Naive thymus-derived CD4-positive, alpha-beta T cell (primary cell): ENCODE measurements around the gene TLX2. TPM values are rescaled to one million over a fixed set of nuclear protein-coding genes. Genes with fewer than 3 reads are reported as not detected.
"Not testable (repeated sequence)": the region's sequence is repeated elsewhere in the genome, so short reads cannot be mapped to it uniquely, and the experiment has no call there.

Experiments used
- ATAC-seq: fragments of 150-1000 bp; cut with Tn5 transposase; 2 replicates; pipeline ENCODE4 v1.10.0; 2021; ENCODE audit warnings: mild to moderate bottlenecking, moderate library complexity
- CTCF ChIA-PET: fragments of 350-600 bp; sonication (Branson Sonifier 250); formaldehyde crosslinking; loops from one replicate; lab custom pipeline; 2021; ENCODE audit warnings: antibody characterized with exemption; lab: Charles Lee
- POLR2A ChIA-PET: fragments of 350-600 bp; sonication (Branson Sonifier 250); formaldehyde crosslinking; loops from one replicate; lab custom pipeline; 2021; ENCODE audit warnings: antibody characterized with exemption, inconsistent platforms; lab: Charles Lee
- DNase-seq, 9 donors: peaks; one replicate each; pipeline versions ENCODE4 v3.0.0 to v3.0.0-alpha.2; 2020 to 2022; ENCODE audit warnings: mixed read lengths in 1 of 9
- H3K27ac ChIP-seq: one replicate; pipeline ENCODE4 v1.7.0; 2013; ENCODE audit warnings: mild to moderate bottlenecking, low read depth, low read length, moderate library complexity
- H3K27me3 ChIP-seq, 2 donors: one replicate each; pipeline ENCODE4 v1.7.0; 2013; ENCODE audit warnings: low read length in 2 of 2, mild to moderate bottlenecking in 2 of 2, moderate library complexity in 2 of 2; ENCODE audit not compliant: control insufficient read depth in 2 of 2, insufficient read depth in 2 of 2
- H3K36me3 ChIP-seq, 3 experiments: 1 replicate in 2 of 3; 2 replicates in 1 of 3; pipeline ENCODE4 v1.7.0; 2013; ENCODE audit warnings: low read length in 3 of 3, mild to moderate bottlenecking in 3 of 3, moderate library complexity in 1 of 3; ENCODE audit not compliant: insufficient read depth in 3 of 3, control insufficient read depth in 2 of 3
- H3K4me1 ChIP-seq, 2 donors: one replicate each; pipeline ENCODE4 v1.7.0; 2013; ENCODE audit warnings: low read length in 2 of 2, mild to moderate bottlenecking in 2 of 2, moderate library complexity in 1 of 2; ENCODE audit not compliant: control insufficient read depth in 2 of 2, insufficient read depth in 2 of 2
- H3K4me3 ChIP-seq: 2 replicates; pipeline ENCODE4 v1.7.0; 2013; ENCODE audit warnings: mild to moderate bottlenecking, low read length
- H3K9me3 ChIP-seq, 3 experiments: 1 replicate in 2 of 3; 2 replicates in 1 of 3; pipeline ENCODE4 v1.7.0; 2013; ENCODE audit warnings: low read length in 3 of 3; ENCODE audit not compliant: control insufficient read depth in 2 of 3
- H3K27ac Mint-ChIP-seq, 9 donors: one replicate each; pipeline ENCODE4 v1.8.0; 2020 to 2022; ENCODE audit warnings: mixed read lengths in 9 of 9, mild to moderate bottlenecking in 8 of 9, moderate library complexity in 5 of 9, inconsistent platforms in 2 of 9
- H3K27me3 Mint-ChIP-seq, 5 donors: one replicate each; pipeline ENCODE4 v1.8.0; 2021 to 2022; ENCODE audit warnings: mixed read lengths in 5 of 5, mild to moderate bottlenecking in 1 of 5
- H3K36me3 Mint-ChIP-seq, 5 donors: one replicate each; pipeline ENCODE4 v1.8.0; 2020 to 2022; ENCODE audit warnings: mixed read lengths in 5 of 5, mild to moderate bottlenecking in 3 of 5, inconsistent platforms in 1 of 5
- H3K4me1 Mint-ChIP-seq, 7 donors: one replicate each; pipeline ENCODE4 v1.8.0; 2020 to 2022; ENCODE audit warnings: mixed read lengths in 7 of 7, mild to moderate bottlenecking in 3 of 7, inconsistent platforms in 1 of 7
- H3K4me3 Mint-ChIP-seq, 10 donors: one replicate each; pipeline ENCODE4 v1.8.0; 2020 to 2022; ENCODE audit warnings: mild to moderate bottlenecking in 10 of 10, mixed read lengths in 10 of 10, moderate library complexity in 6 of 10, inconsistent platforms in 2 of 10
- H3K9me3 Mint-ChIP-seq, 11 donors: one replicate each; pipeline ENCODE4 v1.8.0; 2020 to 2022; ENCODE audit warnings: mixed read lengths in 11 of 11, mild to moderate bottlenecking in 4 of 11, inconsistent platforms in 1 of 11, moderate library complexity in 1 of 11
- intact Hi-C, 2 donors: fragments of 100-400 bp; cut with micrococcal nuclease; formaldehyde crosslinking; loops; one replicate each; pipeline ENCODE4 v1.15.1; 2023
- polyA plus RNA-seq, 2 donors: library from polyadenylated mRNA; unstranded; fragments of 300-500 nt; fragmentation: Illumina TruSeq; gene quantifications; one replicate each; pipeline ENCODE4 v1.2.3, GENCODE V29; 2021
- total RNA-seq, 6 experiments: library from RNA in 5 of 6; stranded (reverse) in 5 of 6; gene quantifications; 1 replicate in 5 of 6; 2 replicates in 1 of 6; pipeline ENCODE4 v1.2.3 and lab custom pipeline; 2021 to 2026

TLX2 gene
- total and polyA plus RNA-seq, 7 experiments from 2014 or later: 0.34 to 0.66 TPM; not detected in 5

DNA sequence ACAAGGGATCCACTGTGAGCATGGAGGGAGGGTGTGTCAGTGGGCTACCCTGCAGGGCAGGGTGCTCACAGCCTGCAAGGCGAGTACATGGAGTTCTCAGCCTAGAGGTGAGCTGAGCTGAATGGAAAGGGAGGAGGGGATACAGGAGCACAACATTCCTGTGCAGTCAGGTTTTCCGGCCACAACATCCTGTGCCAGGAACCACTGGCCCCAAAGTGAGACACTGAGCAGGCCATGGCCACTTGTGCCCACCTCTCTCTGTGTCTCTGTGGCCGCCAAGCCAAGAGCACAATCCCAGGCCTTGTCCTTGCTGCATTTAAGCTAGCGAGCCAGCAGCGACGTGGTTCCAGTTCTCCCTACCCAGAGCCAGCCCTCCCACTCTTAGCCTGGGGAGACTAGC is 46.3 kb downstream of the TLX2 start:
- POLR2A ChIA-PET: no interaction called here
- no peak for ATAC-seq
- H3K27ac Mint-ChIP-seq: peak overlapping the region in 1 of 9 donors; percentile 31

GRCh38 chr2:74561022-74561421 is 46.8 kb downstream of the TLX2 start:
- H3K4me3 ChIP-seq, ATAC-seq, intact Hi-C loops, H3K27ac Mint-ChIP-seq, DNase-seq, H3K9me3 ChIP-seq, H3K4me1 ChIP-seq, H3K36me3 Mint-ChIP-seq, H3K9me3 Mint-ChIP-seq, H3K27ac ChIP-seq, H3K36me3 ChIP-seq, H3K4me3 Mint-ChIP-seq, CTCF ChIA-PET, H3K27me3 ChIP-seq, POLR2A ChIA-PET: not testable (repeated sequence)
- Mint-ChIP-seq H3K27me3 (peaks cover 0 to 19% (median 13%) of the 10 kb centered on the region in 5 donors), H3K4me1 (peaks cover 0 to 50% (median 4%) of the 10 kb centered on the region in 7 donors)

More for the DNA sequence above, 46.3 kb downstream of the TLX2 start:
- no peak for DNase-seq
- H3K4me3 Mint-ChIP-seq: no peak overlapping the region
- H3K4me1 ChIP-seq: peaks cover under 1 to 4% of the 10 kb centered on the region in 2 donors
- no peak overlapping the region for H3K4me3 ChIP-seq
- no peaks in the 10 kb centered on the region for H3K36me3 ChIP-seq
- H3K27me3 Mint-ChIP-seq: peaks cover 0 to 19% (median 13%) of the 10 kb centered on the region in 5 donors
- no peak overlapping the region for H3K27ac ChIP-seq
- CTCF ChIA-PET: interaction anchor here (0.6 to 1.0 kb wide), 2 partner anchors 26 to 157 kb away, joined by 3 read pairs; no protein-coding TSS in a partner anchor
- peaks cover 0 to 4% (median 0%) of the 10 kb centered on the region in 5 donors for H3K36me3 Mint-ChIP-seq
- no peaks in the 10 kb centered on the region for H3K9me3 ChIP-seq
- H3K4me1 Mint-ChIP-seq: peaks cover 0 to 47% (median 7%) of the 10 kb centered on the region in 7 donors
- intact Hi-C loops: no loop called here
- no peaks in the 10 kb centered on the region for H3K27me3 ChIP-seq
- H3K9me3 Mint-ChIP-seq: no peaks in the 10 kb centered on the region

- POLR2A ChIA-PET: no interaction called here
Measured at GRCh38 chr2:74562126-74562775, 48.0 kb downstream of the TLX2 start.

GRCh38 chr2:74564222-74564621 is 50.0 kb downstream of the TLX2 start:
- intact Hi-C loops: no loop called here
- peaks cover 0 to 25% (median 22%) of the 10 kb centered on the region in 5 donors for H3K27me3 Mint-ChIP-seq
- ATAC-seq: no peak
- CTCF ChIA-PET: interaction anchor here (0.6 kb wide), 1 partner anchor 81 kb away, joined by 3 read pairs; no protein-coding TSS in a partner anchor
- no peak for DNase-seq
- peaks cover 0 to 53% (median 0%) of the 10 kb centered on the region in 7 donors for H3K4me1 Mint-ChIP-seq
- H3K9me3 Mint-ChIP-seq: no peaks in the 10 kb centered on the region
- H3K27ac Mint-ChIP-seq: no peak overlapping the region
- Histone ChIP-seq H3K36me3 (no peaks in the 10 kb centered on the region), H3K4me1 (no peaks in the 10 kb centered on the region), H3K9me3 (no peaks in the 10 kb centered on the region), H3K4me3 (no peak overlapping the region), H3K27ac (no peak overlapping the region), H3K27me3 (no peaks in the 10 kb centered on the region)
- peaks cover 0 to 5% (median 0%) of the 10 kb centered on the region in 5 donors for H3K36me3 Mint-ChIP-seq
- POLR2A ChIA-PET: no interaction called here
- no peak overlapping the region for H3K4me3 Mint-ChIP-seq

More at GRCh38 chr2:74562126-74562775, 48.0 kb downstream of the TLX2 start:
- no peak overlapping the region for H3K27ac ChIP-seq
- no peaks in the 10 kb centered on the region for H3K4me1 ChIP-seq
- CTCF ChIA-PET: no interaction called here
- DNase-seq (no peak), ATAC-seq (no peak)
- no peaks in the 10 kb centered on the region for H3K36me3 ChIP-seq
- Mint-ChIP-seq H3K4me1 (peaks cover 0 to 48% (median 0%) of the 10 kb centered on the region in 7 donors), H3K4me3 (no peak overlapping the region), H3K27ac (peak overlapping the region in 3 of 9 donors; percentile 32 to 74 (median 54)), H3K36me3 (peaks cover 0 to 2% (median 0%) of the 10 kb centered on the region in 5 donors), H3K9me3 (no peaks in the 10 kb centered on the region), H3K27me3 (peaks cover 0 to 19% (median 13%) of the 10 kb centered on the region in 5 donors)
- intact Hi-C loops: no loop called here
- H3K4me3 ChIP-seq: no peak overlapping the region
- H3K9me3 ChIP-seq: no peaks in the 10 kb centered on the region
- no peaks in the 10 kb centered on the region for H3K27me3 ChIP-seq

- H3K4me1 ChIP-seq: no peaks in the 10 kb centered on the region
- H3K4me1 Mint-ChIP-seq: peaks cover 0 to 49% (median 0%) of the 10 kb centered on the region in 7 donors
- no peak overlapping the region for H3K4me3 Mint-ChIP-seq
- H3K27ac Mint-ChIP-seq: peak overlapping the region in 2 of 9 donors; percentile 9 to 64
- H3K36me3 ChIP-seq: no peaks in the 10 kb centered on the region
- POLR2A ChIA-PET: interaction anchor here (0.7 to 1.2 kb wide), 2 partner anchors 9 to 11 kb away, joined by 3 read pairs; no protein-coding TSS in a partner anchor
- no peaks in the 10 kb centered on the region for H3K9me3 Mint-ChIP-seq
- DNase-seq (no peak), ATAC-seq (no peak)
- peaks cover 0 to 5% (median 0%) of the 10 kb centered on the region in 5 donors for H3K36me3 Mint-ChIP-seq
- no peak overlapping the region for H3K4me3 ChIP-seq
- intact Hi-C loops: no loop called here
- H3K27ac ChIP-seq: no peak overlapping the region
- H3K27me3 ChIP-seq: no peaks in the 10 kb centered on the region
- CTCF ChIA-PET: no interaction called here
- H3K9me3 ChIP-seq: no peaks in the 10 kb centered on the region
- H3K27me3 Mint-ChIP-seq: peaks cover 0 to 25% (median 16%) of the 10 kb centered on the region in 5 donors
Measured at GRCh38 chr2:74566076-74566753, 52.0 kb downstream of the TLX2 start.

- H3K4me1 Mint-ChIP-seq: peaks cover 0 to 44% (median 0%) of the 10 kb centered on the region in 7 donors
- Histone ChIP-seq H3K27ac (no peak overlapping the region), H3K9me3 (no peaks in the 10 kb centered on the region), H3K36me3 (no peaks in the 10 kb centered on the region), H3K4me1 (no peaks in the 10 kb centered on the region), H3K27me3 (no peaks in the 10 kb centered on the region), H3K4me3 (no peak overlapping the region)
- no peak for ATAC-seq
- no peak for DNase-seq
- H3K4me3 Mint-ChIP-seq: peak overlapping the region in 1 of 10 donors; percentile 4
- H3K9me3 Mint-ChIP-seq: no peaks in the 10 kb centered on the region
- peak overlapping the region in 1 of 9 donors; percentile 64 for H3K27ac Mint-ChIP-seq
- H3K36me3 Mint-ChIP-seq: peaks cover 0 to 5% (median 0%) of the 10 kb centered on the region in 5 donors
- peaks cover 0 to 22% (median 16%) of the 10 kb centered on the region in 5 donors for H3K27me3 Mint-ChIP-seq
- POLR2A ChIA-PET: interaction anchor here (1.2 kb wide), 1 partner anchor 11 kb away, joined by 3 read pairs; no protein-coding TSS in a partner anchor
- intact Hi-C loops: no loop called here
- CTCF ChIA-PET: interaction anchor here (0.7 kb wide), 1 partner anchor 24 kb away, joined by 3 read pairs; no protein-coding TSS in a partner anchor
Measured at GRCh38 chr2:74566754-74567085, 52.5 kb downstream of the TLX2 start.
